ENCODE measurements around the gene TEF.

The TEF gene

GRCh38 chr22:41343300-41343699 is 38.4 kb upstream of the TEF start:
- H3K4me1 ChIP-seq (ENCODE audit: control insufficient read depth, insufficient read depth, low read length, unreplicated experiment): no peaks in the 10 kb centered on the region
- H3K4me3 ChIP-seq (ENCODE audit: low read depth, low read length): no peak overlapping the region
- H3K27ac ChIP-seq (ENCODE audit: low read depth, low read length): no peak overlapping the region
- no peaks in the 10 kb centered on the region for H3K36me3 ChIP-seq (ENCODE audit: insufficient read depth, low read length)
- no peaks in the 10 kb centered on the region for H3K27me3 ChIP-seq (ENCODE audit: insufficient read depth, low read length)
- no peak overlapping the region for H2AFZ ChIP-seq (ENCODE audit: low read length, unreplicated experiment)
- no peaks in the 10 kb centered on the region for H3K79me2 ChIP-seq (ENCODE audit: control insufficient read depth, insufficient read depth, low read length, unreplicated experiment)

GRCh38 chr22:41343717-41344116 is 38.0 kb upstream of the TEF start:
- no peak overlapping the region for H3K27ac ChIP-seq (ENCODE audit: low read depth, low read length)
- H3K36me3 ChIP-seq (ENCODE audit: insufficient read depth, low read length): no peaks in the 10 kb centered on the region
- no peak overlapping the region for H3K4me3 ChIP-seq (ENCODE audit: low read depth, low read length)

GRCh38 chr22:41344189-41344788 is 37.5 kb upstream of the TEF start:
- no peak overlapping the region for H3K27ac ChIP-seq (ENCODE audit: low read depth, low read length)
- H3K36me3 ChIP-seq (ENCODE audit: insufficient read depth, low read length): no peaks in the 10 kb centered on the region
- no peaks in the 10 kb centered on the region for H3K79me2 ChIP-seq (ENCODE audit: control insufficient read depth, insufficient read depth, low read length, unreplicated experiment)
- H3K4me1 ChIP-seq (ENCODE audit: control insufficient read depth, insufficient read depth, low read length, unreplicated experiment): no peaks in the 10 kb centered on the region
- H2AFZ ChIP-seq (ENCODE audit: low read length, unreplicated experiment): no peak overlapping the region
- H3K27me3 ChIP-seq (ENCODE audit: insufficient read depth, low read length): no peaks in the 10 kb centered on the region
- no peak overlapping the region for H3K4me3 ChIP-seq (ENCODE audit: low read depth, low read length)

More at GRCh38 chr22:41343717-41344116, 38.0 kb upstream of the TEF start:
- Histone ChIP-seq H3K27me3 (ENCODE audit: insufficient read depth, low read length) (no peaks in the 10 kb centered on the region), H3K79me2 (ENCODE audit: control insufficient read depth, insufficient read depth, low read length, unreplicated experiment) (no peaks in the 10 kb centered on the region), H3K4me1 (ENCODE audit: control insufficient read depth, insufficient read depth, low read length, unreplicated experiment) (no peaks in the 10 kb centered on the region), H2AFZ (ENCODE audit: low read length, unreplicated experiment) (no peak overlapping the region)

- no peaks in the 10 kb centered on the region for H3K27me3 ChIP-seq (ENCODE audit: insufficient read depth, low read length)
- no peaks in the 10 kb centered on the region for H3K79me2 ChIP-seq (ENCODE audit: control insufficient read depth, insufficient read depth, low read length, unreplicated experiment)
- H3K4me1 ChIP-seq (ENCODE audit: control insufficient read depth, insufficient read depth, low read length, unreplicated experiment): peaks cover 15% of the 10 kb centered on the region
- H3K4me3 ChIP-seq (ENCODE audit: low read depth, low read length): no peak overlapping the region
- no peaks in the 10 kb centered on the region for H3K36me3 ChIP-seq (ENCODE audit: insufficient read depth, low read length)
- H3K27ac ChIP-seq (ENCODE audit: low read depth, low read length): no peak overlapping the region
- no peak overlapping the region for H2AFZ ChIP-seq (ENCODE audit: low read length, unreplicated experiment)
These were observed 35.9 kb upstream of the TEF start for GRCh38 chr22:41345807-41346335.

- H3K79me2 ChIP-seq (ENCODE audit: control insufficient read depth, insufficient read depth, low read length, unreplicated experiment): no peaks in the 10 kb centered on the region
- no peak overlapping the region for H2AFZ ChIP-seq (ENCODE audit: low read length, unreplicated experiment)
- H3K27me3 ChIP-seq (ENCODE audit: insufficient read depth, low read length): no peaks in the 10 kb centered on the region
- H3K36me3 ChIP-seq (ENCODE audit: insufficient read depth, low read length): no peaks in the 10 kb centered on the region; the same call in 1 of the 2 replicates
- peaks cover 21% of the 10 kb centered on the region for H3K4me1 ChIP-seq (ENCODE audit: control insufficient read depth, insufficient read depth, low read length, unreplicated experiment)
- H3K27ac ChIP-seq (ENCODE audit: low read depth, low read length): no peak overlapping the region
- H3K4me3 ChIP-seq (ENCODE audit: low read depth, low read length): no peak overlapping the region
These were observed 34.5 kb upstream of the TEF start for GRCh38 chr22:41347066-41347859.

GRCh38 chr22:41348964-41349484 is 32.7 kb upstream of the TEF start:
- H3K36me3 ChIP-seq (ENCODE audit: insufficient read depth, low read length): no peaks in the 10 kb centered on the region; the same call in 1 of the 2 replicates
- peaks cover 21% of the 10 kb centered on the region for H3K4me1 ChIP-seq (ENCODE audit: control insufficient read depth, insufficient read depth, low read length, unreplicated experiment)
- H3K27me3 ChIP-seq (ENCODE audit: insufficient read depth, low read length): no peaks in the 10 kb centered on the region
- no peak overlapping the region for H2AFZ ChIP-seq (ENCODE audit: low read length, unreplicated experiment)
- H3K79me2 ChIP-seq (ENCODE audit: control insufficient read depth, insufficient read depth, low read length, unreplicated experiment): no peaks in the 10 kb centered on the region
- H3K4me3 ChIP-seq (ENCODE audit: low read depth, low read length): no peak overlapping the region
- no peak overlapping the region for H3K27ac ChIP-seq (ENCODE audit: low read depth, low read length)

- H3K4me3 ChIP-seq (ENCODE audit: low read depth, low read length): no peak overlapping the region
- H3K4me1 ChIP-seq (ENCODE audit: control insufficient read depth, insufficient read depth, low read length, unreplicated experiment): peaks cover 21% of the 10 kb centered on the region
- no peaks in the 10 kb centered on the region for H3K27me3 ChIP-seq (ENCODE audit: insufficient read depth, low read length)
- no peaks in the 10 kb centered on the region for H3K79me2 ChIP-seq (ENCODE audit: control insufficient read depth, insufficient read depth, low read length, unreplicated experiment)
- H2AFZ ChIP-seq (ENCODE audit: low read length, unreplicated experiment): no peak overlapping the region
- no peaks in the 10 kb centered on the region; the same call in 1 of the 2 replicates for H3K36me3 ChIP-seq (ENCODE audit: insufficient read depth, low read length)
- peak overlapping the region; percentile 53 for H3K27ac ChIP-seq (ENCODE audit: low read depth, low read length)
These were observed 31.7 kb upstream of the TEF start for GRCh38 chr22:41350087-41350486.

GRCh38 chr22:41351011-41351410 is 30.7 kb upstream of the TEF start:
- H3K36me3 ChIP-seq (ENCODE audit: insufficient read depth, low read length): no peaks in the 10 kb centered on the region; the same call in 1 of the 2 replicates
- no peak overlapping the region for H3K4me3 ChIP-seq (ENCODE audit: low read depth, low read length)
- H3K79me2 ChIP-seq (ENCODE audit: control insufficient read depth, insufficient read depth, low read length, unreplicated experiment): no peaks in the 10 kb centered on the region
- no peaks in the 10 kb centered on the region for H3K27me3 ChIP-seq (ENCODE audit: insufficient read depth, low read length)
- peaks cover 21% of the 10 kb centered on the region for H3K4me1 ChIP-seq (ENCODE audit: control insufficient read depth, insufficient read depth, low read length, unreplicated experiment)
- peak overlapping the region; percentile 53; the same call in 1 of the 2 replicates for H3K27ac ChIP-seq (ENCODE audit: low read depth, low read length)
- H2AFZ ChIP-seq (ENCODE audit: low read length, unreplicated experiment): no peak overlapping the region

- H3K79me2 ChIP-seq (ENCODE audit: control insufficient read depth, insufficient read depth, low read length, unreplicated experiment): no peaks in the 10 kb centered on the region
- H3K4me1 ChIP-seq (ENCODE audit: control insufficient read depth, insufficient read depth, low read length, unreplicated experiment): peaks cover 21% of the 10 kb centered on the region
- H3K36me3 ChIP-seq (ENCODE audit: insufficient read depth, low read length): no peaks in the 10 kb centered on the region; the same call in 1 of the 2 replicates
- H3K4me3 ChIP-seq (ENCODE audit: low read depth, low read length): no peak overlapping the region
- H2AFZ ChIP-seq (ENCODE audit: low read length, unreplicated experiment): no peak overlapping the region
- no peaks in the 10 kb centered on the region for H3K27me3 ChIP-seq (ENCODE audit: insufficient read depth, low read length)
- H3K27ac ChIP-seq (ENCODE audit: low read depth, low read length): no peak overlapping the region
These were observed 29.7 kb upstream of the TEF start for GRCh38 chr22:41352058-41352457.

GRCh38 chr22:41353862-41354575 is 27.7 kb upstream of the TEF start:
- Histone ChIP-seq H3K4me1 (ENCODE audit: control insufficient read depth, insufficient read depth, low read length, unreplicated experiment) (peaks cover 21% of the 10 kb centered on the region), H2AFZ (ENCODE audit: low read length, unreplicated experiment) (no peak overlapping the region), H3K79me2 (ENCODE audit: control insufficient read depth, insufficient read depth, low read length, unreplicated experiment) (no peaks in the 10 kb centered on the region), H3K4me3 (ENCODE audit: low read depth, low read length) (no peak overlapping the region), H3K27me3 (ENCODE audit: insufficient read depth, low read length) (no peaks in the 10 kb centered on the region), H3K27ac (ENCODE audit: low read depth, low read length) (no peak overlapping the region), H3K36me3 (ENCODE audit: insufficient read depth, low read length) (no peaks in the 10 kb centered on the region; the same call in 1 of the 2 replicates)
